GM12801 (cell line): Measurements from ENCODE around the gene LASP1.

Experiments
- CTCF ChIP-seq: IDR thresholded peaks from one replicate; pipeline ENCODE4 v1.5.1; 2011; ENCODE audit warnings: control low read depth; ENCODE audit not compliant: insufficient read length; ENCODE audit errors: extremely low read depth

The LASP1 gene

GRCh38 chr17:38894276-38894675, 24.4 kb downstream of the LASP1 start:
- TF ChIP-seq CTCF = no peak

GRCh38 chr17:38896346-38896954, 26.6 kb downstream of the LASP1 start:
- no peak for TF ChIP-seq CTCF

DNA sequence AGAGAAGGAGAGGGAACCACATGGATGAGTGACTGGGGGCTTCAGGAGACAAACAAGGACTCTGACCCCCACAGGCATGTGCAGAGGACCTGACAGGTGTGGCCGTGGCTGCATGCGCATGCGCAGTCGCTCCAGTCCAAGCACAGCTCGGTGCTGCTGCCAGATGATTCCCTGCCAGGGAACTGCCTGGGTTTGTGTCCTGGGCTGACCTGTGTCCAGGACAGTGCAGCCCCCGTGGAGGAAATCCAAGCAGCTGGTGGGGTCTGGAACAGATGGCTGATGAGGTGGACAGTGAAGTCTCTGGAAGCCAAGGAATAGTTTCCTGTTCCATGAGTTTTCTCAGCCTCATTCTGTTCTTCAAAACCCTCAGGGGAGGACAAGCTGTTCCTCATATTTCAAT, 27.3 kb downstream of the LASP1 start:
- no peak for TF ChIP-seq CTCF

- TF ChIP-seq CTCF = no peak
These were observed 27.9 kb downstream of the LASP1 start for GRCh38 chr17:38897671-38898290.

GRCh38 chr17:38898291-38898679, 28.4 kb downstream of the LASP1 start:
- TF ChIP-seq CTCF = no peak

DNA sequence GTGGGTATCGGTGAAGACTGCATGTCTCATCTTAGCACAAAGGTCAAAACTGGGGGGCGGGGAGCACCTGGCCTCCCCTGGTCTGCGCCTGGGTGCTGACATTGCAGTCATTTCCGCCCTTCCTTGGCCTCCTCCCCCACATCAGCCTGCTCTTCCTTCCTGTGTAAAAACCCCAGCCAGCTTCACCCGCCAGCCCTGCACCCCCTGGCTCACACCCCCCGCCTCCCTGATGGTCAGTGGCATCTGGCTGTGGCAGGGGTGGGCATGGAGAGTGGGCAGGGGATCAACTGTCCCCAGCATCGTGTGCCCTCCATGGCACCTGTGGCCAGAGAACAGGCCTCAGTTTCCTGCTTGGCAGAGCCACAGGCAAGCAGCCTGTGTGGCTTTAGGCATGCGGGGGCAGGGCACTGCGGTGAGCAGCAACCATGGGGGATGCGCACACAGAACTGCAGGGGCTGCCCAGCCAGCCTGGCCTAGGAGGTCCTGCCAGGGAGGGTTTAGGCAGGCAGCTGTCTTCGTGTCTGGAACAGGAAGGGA, 29.0 kb downstream of the LASP1 start:
- no peak for TF ChIP-seq CTCF

- no peak for TF ChIP-seq CTCF
These were observed 29.6 kb downstream of the LASP1 start for GRCh38 chr17:38899421-38899820.
